Germinal center (tissue), 1 donor: Measurements from ENCODE around the gene HSPA1A.
"Not testable (repeated sequence)": the region's sequence is repeated elsewhere in the genome, so short reads cannot be mapped to it uniquely, and the experiment has no call there.

Experiments used
- DNase-seq: peaks from one replicate; pipeline ENCODE4 v3.0.0; 2012; ENCODE audit warnings: mixed read lengths, low spot score

HSPA1A gene

DNA sequence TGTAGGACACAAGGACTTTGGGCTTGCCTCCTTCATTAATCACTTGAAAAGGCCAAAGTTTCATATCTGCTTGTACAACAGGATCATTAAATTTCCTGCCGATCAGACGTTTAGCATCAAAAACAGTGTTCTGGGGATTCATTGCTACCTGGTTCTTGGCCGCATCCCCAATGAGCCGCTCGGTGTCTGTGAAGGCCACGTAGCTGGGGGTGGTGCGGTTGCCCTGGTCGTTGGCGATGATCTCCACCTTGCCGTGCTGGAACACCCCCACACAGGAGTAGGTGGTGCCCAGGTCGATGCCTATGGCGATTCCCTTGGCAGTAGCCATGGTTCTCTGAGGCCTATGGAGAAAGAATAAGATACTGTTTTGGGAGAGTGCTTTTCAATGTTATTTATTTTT is 3.7 kb upstream of the HSPA1A start:
- DNase-seq, result no peak

DNA sequence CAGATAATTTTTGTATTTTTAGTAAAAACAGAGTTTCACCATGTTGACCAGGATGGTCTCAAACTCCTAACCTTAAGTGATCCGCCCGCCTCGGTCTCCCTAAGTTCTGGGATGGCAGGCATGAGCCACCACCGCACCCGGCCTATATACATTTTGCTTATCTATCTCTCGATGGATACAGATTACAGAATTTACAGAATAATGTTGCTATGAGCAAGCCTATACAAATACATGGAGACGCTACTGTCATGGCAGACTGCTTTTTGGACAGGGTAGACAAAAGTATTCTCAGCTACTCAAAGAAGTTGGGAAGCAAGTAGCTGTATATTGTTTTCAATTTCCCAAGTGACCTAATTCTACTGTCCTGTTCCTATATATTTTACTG is 1.9 kb upstream of the HSPA1A start:
- no peak for DNase-seq

DNA sequence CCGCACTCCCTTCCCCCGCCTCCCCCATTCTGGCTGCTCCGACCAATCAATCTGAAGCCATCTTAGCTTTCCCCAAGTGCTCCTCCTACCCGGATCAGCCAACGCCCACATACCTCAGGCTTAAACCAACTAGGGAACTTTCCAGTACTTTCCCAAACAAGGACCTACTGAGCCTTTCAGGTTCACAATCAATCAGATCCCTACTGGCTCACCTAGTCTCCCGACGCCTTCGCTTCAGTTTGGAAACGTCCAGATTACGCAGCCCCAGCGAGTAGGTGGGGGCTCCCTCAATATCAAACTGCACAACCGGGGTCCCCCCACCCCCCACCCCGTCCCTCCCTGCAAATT is 692 bp upstream of the HSPA1A start:
- DNase-seq, result peak; percentile 65

DNA sequence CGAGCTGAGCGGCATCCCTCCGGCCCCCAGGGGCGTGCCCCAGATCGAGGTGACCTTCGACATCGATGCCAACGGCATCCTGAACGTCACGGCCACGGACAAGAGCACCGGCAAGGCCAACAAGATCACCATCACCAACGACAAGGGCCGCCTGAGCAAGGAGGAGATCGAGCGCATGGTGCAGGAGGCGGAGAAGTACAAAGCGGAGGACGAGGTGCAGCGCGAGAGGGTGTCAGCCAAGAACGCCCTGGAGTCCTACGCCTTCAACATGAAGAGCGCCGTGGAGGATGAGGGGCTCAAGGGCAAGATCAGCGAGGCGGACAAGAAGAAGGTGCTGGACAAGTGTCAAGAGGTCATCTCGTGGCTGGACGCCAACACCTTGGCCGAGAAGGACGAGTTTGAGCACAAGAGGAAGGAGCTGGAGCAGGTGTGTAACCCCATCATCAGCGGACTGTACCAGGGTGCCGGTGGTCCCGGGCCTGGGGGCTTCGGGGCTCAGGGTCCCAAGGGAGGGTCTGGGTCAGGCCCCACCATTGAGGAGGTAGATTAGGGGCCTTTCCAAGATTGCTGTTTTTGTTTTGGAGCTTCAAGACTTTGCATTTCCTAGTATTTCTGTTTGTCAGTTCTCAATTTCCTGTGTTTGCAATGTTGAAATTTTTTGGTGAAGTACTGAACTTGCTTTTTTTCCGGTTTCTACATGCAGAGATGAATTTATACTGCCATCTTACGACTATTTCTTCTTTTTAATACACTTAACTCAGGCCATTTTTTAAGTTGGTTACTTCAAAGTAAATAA is 2.0 kb downstream of the HSPA1A start:
- not testable (repeated sequence) for DNase-seq

GRCh38 chr6:31817929-31818511 is 2.7 kb downstream of the HSPA1A start:
- DNase-seq, result not testable (repeated sequence)

DNA sequence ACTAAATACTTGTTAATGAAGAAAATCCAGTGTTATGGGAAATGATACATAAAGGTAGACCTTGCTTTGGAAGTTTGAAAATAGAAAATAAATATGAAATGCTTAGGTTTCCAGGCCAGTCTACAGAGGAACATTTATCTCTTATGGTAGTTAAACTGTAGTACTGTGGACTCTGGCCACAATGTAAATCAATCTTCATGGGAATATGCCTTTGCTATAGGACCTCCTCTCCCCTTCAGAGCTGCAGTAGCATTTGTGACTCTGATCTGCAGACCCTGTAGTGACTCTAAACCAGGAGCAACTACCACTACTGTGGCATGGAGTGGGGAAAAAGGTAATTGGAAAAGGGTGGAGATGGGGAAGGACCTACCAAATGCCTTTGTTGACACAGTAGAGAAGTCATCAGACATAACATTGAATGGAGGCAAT is 4.5 kb downstream of the HSPA1A start:
- DNase-seq, result no peak

DNA sequence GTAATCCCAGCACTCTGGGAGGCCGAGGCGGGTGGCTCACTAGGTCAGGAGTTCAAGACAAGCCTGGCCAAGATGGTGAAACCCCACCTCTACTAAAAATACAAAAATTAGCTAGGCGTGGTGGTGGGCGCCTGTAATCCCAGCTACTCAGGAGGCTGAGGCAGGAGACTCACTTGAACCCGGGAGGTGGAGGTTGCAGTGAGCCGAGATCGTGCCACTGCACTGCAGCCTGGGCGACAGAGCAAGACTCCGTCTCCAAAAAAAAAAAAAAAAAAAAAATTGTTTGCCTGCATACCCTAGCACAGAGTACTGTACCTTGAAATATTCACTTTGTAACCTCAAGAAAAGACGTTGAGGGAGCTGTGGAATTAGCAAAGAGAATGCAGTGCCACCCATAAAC is 5.1 kb downstream of the HSPA1A start:
- not testable (repeated sequence) for DNase-seq

GRCh38 chr6:31821301-31822035 is 6.1 kb downstream of the HSPA1A start:
- peak; percentile 60 for DNase-seq

- peak; percentile 75 for DNase-seq
Observed at GRCh38 chr6:31822036-31822821, 6.9 kb downstream of the HSPA1A start.

DNA sequence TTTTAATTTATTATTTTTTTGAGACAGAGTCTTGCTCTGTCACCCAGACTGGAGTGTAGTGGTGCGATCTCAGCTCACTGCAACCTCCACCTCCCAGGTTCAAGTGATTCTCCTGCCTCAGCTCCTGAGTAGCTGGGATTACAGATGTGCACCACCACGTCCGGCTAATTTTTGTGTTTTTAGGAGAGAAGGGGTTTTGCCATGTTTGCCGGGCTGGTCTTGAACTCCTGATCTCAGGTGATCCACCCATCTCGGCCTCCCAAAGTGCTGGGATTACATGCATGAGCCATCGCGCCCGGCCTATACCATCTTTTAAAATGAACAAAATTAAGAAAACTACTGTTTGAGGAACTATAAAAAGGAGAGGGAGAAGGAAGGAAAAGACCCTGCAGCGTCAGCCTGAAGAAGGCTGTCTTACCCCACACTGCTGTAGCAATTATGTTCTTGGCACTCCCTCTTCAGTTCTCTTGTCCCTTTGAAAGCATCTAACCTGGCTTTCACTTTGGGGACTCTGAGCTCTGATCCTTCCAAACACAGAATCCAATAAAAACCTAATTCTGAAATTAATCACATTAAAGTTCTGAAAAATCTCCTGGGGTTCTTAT is 8.4 kb downstream of the HSPA1A start:
- DNase-seq, result not testable (repeated sequence)

- DNase-seq, result no peak
Observed at GRCh38 chr6:31825553-31825952, 10.2 kb downstream of the HSPA1A start.

DNA sequence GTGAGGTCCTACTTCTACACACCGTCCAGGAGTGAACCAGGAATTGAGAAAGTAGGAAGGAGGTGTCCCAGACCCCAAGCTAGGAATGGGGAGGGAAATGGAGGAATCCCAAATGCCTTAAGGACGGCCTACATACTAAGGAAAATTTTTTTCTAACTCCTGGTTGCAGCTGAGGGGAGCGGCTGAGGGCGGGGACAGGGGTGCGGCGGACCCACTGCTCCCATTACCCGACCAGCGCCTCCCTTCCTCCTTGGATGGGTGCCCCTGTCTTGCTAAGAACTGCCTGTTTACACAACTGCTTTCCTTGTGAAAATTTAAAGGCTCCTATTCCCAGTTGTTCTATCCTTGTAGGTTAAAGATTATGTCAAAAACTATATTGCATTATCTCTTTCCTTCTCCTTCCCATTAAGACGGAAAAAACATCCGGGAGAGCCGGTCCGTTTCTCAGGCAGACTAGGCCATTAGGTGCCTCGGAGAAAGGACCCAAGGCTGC is 11.5 kb downstream of the HSPA1A start:
- peak; percentile 68 for DNase-seq

DNA sequence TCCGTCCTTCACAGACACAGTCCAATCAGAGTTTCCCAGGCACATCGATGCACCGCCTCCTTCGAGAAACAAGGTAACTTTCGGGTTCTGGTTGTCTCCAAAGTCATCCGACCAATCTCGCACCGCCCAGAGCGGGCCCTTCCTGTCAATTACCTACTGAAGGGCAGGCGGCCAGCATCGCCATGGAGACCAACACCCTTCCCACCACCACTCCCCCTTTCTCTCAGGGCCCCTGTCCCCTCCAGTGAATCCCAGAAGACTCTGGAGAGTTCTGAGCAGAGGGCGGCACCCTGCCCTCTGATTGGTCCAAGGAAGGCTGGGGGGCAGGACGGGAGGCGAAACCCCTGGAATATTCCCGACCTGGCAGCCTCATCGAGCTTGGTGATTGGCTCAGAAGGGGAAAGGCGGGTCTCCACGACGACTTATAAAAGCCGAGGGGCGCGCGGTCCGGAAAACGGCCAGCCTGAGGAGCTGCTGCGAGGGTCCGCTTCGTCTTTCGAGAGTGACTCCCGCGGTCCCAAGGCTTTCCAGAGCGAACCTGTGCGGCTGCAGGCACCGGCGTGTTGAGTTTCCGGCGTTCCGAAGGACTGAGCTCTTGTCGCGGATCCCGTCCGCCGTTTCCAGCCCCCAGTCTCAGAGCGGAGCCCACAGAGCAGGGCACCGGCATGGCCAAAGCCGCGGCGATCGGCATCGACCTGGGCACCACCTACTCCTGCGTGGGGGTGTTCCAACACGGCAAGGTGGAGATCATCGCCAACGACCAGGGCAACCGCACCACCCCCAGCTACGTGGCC is 12.1 kb downstream of the HSPA1A start, which contains the start of gene HSPA1B:
TSS of gene HSPA1B (plus strand) at position 453 of the 794 bp plus-strand sequence. CDS start at position 666, 213 bp downstream.
- peak; percentile 91 for DNase-seq

DNA sequence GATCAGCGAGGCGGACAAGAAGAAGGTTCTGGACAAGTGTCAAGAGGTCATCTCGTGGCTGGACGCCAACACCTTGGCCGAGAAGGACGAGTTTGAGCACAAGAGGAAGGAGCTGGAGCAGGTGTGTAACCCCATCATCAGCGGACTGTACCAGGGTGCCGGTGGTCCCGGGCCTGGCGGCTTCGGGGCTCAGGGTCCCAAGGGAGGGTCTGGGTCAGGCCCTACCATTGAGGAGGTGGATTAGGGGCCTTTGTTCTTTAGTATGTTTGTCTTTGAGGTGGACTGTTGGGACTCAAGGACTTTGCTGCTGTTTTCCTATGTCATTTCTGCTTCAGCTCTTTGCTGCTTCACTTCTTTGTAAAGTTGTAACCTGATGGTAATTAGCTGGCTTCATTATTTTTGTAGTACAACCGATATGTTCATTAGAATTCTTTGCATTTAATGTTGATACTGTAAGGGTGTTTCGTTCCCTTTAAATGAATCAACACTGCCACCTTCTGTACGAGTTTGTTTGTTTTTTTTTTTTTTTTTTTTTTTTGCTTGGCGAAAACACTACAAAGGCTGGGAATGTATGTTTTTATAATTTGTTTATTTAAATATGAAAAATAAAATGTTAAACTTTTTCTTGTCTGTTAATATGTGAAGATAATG is 14.4 kb downstream of the HSPA1A start:
- DNase-seq, result peak; percentile 57

GRCh38 chr6:31830886-31831335 is 15.6 kb downstream of the HSPA1A start:
- DNase-seq, result no peak

DNA sequence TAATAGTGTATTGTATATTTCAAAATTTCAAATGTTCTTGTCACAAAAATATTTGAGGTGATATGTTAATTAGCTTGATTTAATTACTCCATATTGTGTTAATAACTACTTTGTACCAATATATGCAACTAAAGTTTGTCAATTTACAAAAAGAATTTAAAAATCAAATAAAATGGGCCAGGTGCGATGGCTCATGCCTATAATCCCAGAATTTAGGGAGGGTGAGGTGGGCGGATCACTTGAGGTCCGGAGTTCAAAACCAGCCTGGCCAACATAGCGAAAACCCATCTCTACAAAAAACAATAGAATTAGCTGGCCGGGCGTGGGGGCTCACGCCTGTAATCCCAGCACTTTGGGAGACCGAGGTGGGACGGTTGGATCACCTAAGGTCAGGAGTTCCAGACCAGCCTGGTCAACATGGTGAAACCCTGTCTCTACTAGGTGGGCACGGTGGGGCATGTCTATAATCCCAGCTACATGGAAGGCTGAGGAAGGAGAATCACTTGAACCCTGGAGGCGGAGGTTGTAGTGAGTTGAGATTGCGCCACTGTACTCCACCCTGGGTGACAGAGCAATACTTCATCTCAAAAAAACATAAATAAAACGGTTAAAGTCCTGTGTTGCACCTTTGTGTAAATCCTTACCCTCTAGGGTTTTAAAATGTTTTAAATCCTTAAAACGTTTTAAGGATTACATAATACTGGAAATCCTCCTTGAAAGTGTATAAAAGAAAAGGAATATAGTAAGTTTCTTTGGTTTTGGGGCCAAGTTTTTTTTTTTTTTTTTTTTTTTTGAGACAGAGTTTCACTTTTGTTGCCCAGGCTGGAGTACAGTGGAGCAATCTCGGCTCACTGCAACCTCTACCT is 16.2 kb downstream of the HSPA1A start:
- no peak for DNase-seq

GRCh38 chr6:31834367-31835250 is 19.3 kb downstream of the HSPA1A start:
- peak; percentile 75 for DNase-seq

DNA sequence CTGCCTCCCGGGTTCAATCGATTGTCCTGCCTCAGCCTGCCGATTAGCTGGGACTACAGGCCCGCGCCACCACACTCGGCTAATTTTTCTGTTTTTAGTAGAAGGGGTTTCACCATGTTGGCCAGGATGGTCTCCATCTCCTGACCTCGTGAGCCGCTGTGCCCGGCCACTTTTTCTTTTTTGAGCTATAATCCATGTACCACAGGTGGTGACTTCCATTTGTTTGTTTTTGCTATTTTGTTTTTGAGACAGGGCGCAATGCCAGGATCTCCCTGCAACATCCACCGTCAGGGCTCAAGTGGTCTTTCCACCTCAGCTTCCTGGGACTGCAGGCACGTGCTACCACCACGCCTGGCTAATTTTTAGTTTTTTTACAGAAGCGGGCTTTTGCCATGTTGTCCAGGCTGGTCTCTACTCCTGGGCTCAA is 20.7 kb downstream of the HSPA1A start:
- DNase-seq, result no peak
